Stimulated activated CD4-positive, alpha-beta T cell treated with anti-CD3 and anti-CD28 coated beads, Interleukin-1b, Interleukin-23, amount 100 ng/mL, for 1 hour (primary cell): Measurements from ENCODE around the gene PROZ.

ENCODE experiments used
- DNase-seq, 2 donors: peaks; one replicate each; pipeline ENCODE4 v3.0.0-alpha.2; 2020; ENCODE audit warnings: low read depth in 2 of 2

Gene PROZ

DNA sequence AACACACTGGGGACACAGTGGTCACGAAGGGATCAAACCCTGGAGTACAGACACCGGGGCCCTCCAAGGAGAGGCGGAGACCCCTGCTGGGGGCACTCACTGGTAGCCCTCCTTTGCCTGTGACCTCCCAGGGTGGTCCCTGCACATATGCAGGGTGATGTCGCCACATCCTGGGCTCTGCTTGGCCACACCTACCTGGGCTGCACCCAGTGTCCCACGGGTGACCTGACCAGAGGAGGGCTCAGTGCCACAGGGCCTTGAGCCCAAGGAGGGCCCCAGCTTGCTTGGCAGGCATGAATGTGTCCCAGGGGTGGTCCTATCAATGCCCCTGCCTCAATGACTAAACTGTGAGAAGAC lies 45.9 kb downstream of the PROZ start:
- no peak for DNase-seq

DNA sequence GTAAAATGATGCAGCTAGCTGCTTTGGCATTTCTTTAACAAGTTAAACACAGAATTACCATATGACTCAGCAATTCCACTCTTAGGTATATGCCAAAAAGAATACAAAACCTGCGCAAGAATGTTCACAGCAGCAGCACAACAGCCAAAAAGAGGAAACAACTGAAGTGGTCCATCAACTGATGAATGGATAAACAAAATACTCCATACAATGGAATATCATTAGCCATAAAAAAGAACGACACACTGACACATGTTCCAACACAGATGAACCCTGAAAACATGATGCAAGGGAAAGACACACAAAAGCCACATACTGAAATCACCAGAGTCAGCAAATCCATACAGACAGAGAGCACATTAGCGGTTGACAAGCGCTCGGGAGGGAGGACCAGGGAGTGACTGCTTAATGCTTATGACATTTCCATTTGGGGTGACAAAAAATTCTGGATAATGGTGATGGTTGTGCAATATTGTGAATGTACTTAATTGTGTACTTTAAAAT lies 47.0 kb downstream of the PROZ start:
- no peak for DNase-seq

DNA sequence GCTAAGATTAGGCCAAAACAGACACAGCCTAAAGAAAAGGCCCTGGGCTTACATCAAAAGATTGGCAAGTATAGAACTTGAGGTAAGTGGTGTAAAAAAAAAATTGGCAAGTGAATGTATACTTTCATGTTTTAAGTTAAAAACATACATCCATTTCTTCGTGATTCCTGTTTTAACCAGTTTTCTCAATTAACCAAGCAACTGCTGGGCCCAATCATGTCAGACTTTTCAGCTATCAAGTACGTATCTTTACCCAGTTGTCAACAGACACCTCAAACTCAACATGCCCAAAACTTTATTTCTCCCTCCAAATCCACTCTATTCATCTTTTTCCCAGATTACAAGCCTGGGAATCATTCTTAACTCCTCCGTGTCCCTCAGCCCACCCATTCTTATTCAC lies 49.0 kb downstream of the PROZ start:
- no peak for DNase-seq

DNA sequence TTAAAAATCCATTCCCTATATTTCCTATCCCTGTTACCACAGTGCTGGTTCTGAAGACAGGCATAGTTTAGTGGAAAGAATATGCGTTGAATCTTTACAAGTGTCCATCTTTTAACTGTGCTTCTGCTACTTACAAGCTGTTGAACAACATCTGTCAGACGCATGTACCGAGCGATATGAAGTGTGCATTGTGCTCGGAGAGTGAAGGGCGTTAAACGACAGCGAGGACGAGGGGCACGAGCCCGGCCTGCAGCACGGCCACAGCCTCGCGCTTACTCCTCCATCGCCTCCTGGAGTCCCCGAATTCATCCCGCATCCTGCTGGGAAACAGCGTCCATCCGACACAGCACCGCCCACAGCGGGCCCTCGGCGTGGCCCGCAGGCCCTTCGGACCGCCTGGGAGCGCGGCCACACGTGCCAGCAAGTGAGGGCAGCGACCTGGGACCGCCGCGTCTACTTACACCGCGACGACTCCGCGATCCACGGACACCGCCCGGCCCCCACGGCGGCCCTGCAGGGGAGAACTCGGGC lies 49.5 kb downstream of the PROZ start:
- DNase-seq: no peak

DNA sequence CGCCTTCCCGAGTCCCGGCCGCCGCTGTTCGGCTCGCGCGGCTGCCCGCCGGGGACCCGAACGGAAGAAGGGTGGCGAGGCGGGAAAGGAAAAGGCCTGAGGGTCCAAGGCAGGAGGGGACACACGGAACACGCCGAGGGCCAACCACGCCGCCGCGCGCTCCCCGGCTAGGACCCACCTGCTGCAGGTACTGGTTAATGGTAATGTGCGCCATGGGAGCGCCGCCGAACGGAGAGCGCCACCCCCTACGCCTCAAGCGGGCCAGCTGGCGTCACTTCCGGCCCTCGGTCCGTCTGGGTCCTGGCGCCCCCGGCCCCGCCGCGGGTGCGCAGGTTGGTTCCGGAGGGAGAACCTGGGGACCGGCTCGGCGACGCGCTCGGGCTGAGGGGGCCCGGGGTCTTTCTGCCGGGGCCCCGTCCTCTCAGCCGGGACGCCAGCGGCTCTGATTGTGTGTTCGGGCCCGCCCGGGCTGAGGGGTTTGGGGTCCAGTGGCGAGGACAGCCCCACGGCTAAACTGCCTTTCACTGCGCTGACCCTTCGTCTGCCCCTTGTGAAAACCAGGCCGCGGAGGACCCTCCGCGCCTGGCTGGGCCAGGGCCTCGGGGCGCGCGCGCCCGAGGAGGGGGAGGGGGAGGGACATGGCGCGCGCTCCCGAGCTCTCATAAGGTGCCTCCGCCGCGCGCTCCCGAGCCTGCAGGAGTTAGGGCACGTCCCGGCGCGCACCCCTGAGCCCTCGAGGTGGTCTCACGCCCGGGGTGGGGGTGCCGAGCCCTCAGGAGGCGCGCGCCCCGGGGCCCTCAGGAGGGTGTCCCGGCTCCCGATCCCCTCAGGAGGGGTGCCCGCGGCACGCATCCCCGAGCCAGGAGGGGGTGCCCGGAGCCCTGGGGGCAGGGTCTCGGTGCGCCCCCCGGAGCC lies 50.2 kb downstream of the PROZ start, which contains the start of gene PCID2:
Gene PCID2 (minus strand): TSS at position 249 of the 915 bp plus-strand sequence. CDS start 35 bp downstream, at position 214.
- peak; percentile 80 to 90 for DNase-seq

DNA sequence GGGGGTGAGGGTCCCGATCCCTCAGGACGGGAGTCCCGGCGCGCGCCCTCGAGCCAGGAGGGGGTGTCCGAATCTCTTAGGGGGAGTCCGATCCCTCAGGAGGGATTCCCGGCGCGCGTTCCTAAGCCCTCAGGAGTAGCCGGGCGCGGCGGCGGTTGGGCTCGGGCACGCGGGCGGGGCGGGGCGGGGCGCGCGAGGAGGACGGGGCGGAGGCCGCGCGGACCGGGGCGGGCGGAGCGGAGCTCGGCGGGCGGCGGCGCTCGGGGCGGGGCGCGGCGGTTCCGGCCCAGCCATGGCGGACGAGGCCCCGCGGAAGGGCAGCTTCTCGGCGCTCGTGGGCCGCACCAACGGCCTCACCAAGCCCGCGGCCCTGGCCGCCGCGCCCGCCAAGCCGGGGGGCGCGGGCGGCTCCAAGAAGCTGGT lies 50.9 kb downstream of the PROZ start, which contains the start of gene CUL4A:
Gene CUL4A (plus strand): TSS at position 278 of the 423 bp plus-strand sequence. CDS start 15 bp downstream, at position 293.
- DNase-seq: peak; percentile 41 to 58

DNA sequence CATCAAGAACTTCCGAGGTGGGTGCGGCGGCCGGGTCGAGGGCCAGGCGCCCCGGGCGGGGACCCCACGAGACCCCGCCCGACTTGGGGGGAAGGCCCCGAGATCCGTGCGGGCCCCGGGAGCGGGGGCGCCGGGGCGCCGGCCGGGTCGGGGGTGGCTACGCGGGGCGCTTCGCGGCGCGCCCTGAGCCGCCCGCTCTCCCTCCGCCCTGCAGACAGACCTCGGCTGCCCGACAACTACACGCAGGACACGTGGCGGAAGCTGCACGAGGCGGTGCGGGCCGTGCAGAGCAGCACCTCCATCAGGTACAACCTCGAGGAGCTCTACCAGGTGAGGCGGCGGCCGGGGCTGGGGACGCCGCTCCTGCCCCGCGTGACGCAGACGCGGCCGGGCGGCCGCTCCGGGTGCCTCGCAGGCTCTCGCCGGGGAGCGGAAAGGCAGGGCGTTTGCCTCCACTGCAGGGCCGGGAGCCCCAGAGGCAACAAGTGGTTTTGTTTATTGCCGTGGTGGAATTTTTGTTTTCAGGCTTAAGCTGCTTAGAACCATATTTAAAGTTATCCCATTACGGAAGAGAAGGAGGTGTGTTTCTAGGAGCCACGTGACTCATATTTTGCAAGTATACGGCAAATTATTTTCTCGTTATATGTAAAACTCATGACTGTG lies 51.4 kb downstream of the PROZ start:
- peak; percentile 36 to 37 for DNase-seq

DNA sequence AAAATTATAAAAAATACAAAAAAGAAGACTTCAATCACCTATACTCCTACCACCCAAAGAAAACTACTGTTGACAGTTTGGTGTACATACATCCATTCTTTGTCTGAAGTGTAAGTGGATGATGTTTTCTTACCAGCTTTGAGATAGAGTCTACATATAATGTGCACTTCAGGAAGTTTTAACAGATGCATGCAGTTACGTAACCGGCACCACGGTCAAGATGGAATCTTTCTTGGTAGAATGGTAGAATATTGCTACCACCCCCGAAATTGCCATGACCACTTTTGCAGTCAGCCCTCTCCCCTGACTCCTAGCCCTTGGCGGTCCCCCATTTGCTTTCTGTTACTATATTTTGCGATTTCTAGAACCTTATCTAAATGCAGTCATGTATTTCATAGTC lies 52.4 kb downstream of the PROZ start:
- DNase-seq: no peak

DNA sequence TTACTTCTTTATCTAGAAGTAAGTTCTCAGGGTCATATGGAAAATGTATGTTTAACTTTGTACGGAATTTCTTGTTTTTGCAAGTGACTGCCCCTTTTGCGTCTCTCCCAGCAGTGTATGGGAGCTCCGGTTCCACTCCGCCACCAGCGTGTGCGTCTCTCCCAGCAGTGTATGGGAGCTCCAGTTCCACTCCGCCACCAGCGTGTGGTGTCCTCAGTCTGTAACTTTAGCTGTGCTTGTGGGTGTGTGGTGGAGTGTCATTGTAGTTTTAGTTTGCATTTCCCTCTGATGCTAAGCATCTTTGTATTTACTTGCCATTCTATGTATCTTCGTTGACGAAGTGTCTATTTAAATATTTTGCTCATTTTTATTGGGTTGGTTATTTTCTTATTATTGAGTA lies 53.3 kb downstream of the PROZ start:
- no peak for DNase-seq

DNA sequence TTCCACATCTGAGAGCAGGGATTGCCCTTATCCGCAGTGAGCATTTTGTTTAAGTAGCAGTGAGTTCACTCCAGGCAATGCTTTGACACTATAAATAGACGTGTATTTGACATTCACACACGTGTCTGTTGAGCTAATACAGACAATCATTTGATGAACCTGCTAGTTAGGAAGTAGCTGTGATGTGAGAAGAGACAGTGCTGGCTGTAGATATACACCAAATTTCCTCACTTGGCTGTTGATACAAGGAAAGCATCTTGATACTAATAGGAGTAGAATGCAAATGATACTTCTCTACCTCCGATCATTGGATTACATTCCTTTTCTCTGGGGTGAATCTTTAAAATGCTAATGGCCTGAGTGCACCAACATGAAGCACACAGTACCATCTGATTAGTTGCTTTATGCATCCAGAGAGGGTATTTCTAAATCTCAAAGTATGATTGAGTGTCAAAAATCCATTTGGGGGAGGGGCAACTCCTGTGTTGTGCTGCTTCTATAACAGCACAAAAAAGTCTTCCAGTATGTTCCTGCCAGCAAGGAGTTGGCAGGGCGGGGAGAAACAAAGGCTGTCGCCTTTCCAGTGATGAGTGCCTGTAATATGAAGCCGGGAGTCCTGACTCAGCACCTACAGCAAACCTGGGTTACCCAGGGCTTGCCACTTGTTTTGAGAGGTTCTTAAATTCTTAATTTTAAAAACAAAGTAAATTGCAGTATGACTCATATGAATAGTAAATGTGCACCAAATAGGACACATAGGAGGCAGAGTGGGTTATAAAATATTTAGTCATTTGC lies 58.0 kb downstream of the PROZ start:
- no peak for DNase-seq

DNA sequence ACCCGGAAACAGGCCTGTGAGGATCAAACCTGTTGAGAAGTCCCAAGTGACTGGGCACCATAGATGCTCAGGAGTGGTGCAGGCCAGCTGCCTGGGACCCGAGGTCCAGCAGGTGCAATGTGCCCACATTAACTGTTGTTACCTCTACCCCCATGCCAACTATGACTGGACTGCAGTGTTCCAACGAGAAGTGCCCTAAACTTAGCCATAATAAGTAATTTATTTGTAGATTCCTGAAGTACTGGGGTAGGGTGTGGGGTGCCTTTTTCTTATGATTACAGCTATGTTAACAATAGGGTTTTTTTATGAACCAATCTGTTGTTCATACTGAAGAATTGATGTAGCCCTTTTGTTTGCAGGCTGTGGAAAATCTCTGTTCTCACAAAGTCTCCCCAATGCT lies 60.1 kb downstream of the PROZ start:
- no peak for DNase-seq

DNA sequence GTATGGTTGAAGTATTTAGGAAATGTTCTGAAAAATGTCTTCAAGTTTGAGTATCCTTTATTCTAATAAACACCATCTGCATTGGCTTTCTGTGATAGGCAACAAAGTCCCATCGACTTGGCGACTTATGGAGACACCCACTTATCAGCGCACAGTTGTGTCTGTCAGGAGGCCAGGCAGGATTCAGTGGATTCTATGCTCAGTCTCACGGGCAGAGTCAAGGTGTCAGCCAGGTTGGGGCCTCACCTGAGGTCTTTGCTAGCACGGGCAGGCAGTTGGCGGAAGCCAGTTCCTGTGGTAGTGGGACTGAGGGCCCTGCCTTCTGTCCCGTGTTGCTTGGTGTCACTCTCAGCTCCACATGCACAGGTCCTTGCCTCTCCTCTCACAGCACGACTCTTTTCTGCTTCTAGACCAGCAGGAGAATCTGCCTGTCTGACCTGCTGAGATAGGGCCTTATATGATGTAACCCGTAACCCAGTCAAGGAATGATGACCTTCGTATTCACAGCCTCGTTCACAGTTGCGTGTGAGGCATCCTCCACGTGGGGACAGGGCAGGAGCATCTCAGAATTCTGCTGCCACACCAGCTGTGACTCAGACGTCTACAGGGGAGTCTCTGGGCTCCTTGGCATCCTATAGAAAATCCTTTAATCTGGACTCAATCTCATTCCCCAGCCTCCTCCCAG lies 61.0 kb downstream of the PROZ start:
- DNase-seq: no peak

DNA sequence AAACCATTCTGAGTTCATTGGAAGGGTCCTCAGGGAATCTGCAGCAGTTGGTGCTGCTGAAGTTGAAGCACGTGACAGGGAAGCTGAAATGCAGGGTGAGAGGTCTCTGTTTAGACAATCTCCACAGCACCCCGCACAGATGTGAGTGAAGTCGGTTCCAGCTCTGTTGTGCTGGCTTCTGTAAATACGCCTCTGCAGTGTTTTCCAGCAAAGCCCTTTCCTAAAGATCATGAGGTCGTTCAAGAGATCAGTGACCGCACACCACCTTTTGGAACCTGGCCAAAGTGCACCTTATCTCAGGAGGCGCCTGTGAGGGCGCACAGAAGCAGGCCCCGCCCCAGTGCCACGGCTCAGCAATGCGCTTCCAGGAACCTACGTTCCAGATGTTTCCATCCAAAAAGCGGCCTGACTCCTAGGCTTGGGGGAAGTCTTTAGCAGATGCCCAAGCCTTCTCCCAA lies 61.7 kb downstream of the PROZ start:
- DNase-seq: no peak

DNA sequence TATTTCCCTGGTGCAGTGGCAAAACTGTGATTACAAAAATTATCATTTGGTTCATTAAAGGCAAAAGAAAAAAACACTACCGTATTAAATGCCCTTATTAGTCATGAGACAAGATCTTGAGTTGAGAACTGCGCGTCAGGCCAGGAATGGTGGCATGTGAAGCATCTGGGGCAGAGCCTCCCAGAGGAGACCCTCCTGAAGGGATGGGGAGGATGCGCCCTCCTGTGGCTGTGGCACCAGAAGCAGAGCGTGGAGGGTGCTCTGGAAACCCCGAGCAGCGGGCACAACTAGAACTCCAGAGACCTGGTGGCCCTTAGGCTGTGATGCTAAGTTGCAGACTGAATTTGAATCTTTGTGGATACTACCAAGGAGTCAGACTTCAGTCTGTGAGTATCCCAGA lies 62.4 kb downstream of the PROZ start:
- no peak for DNase-seq
